K562 (cell line): ENCODE results near the gene BCAM. TPM values are rescaled to one million over a fixed set of nuclear protein-coding genes. Genes with fewer than 3 reads are reported as not detected.

ENCODE experiments used
- ATAC-seq: fragments of 200-7000 bp; cut with Tn5 transposase; 3 replicates; pipeline ENCODE4 v1.9.1; 2020; ENCODE audit warnings: moderate library complexity
- BruUV-seq: library from RNA; stranded (reverse); fragments of 400-500 nt; replicated peaks from 2 replicates; lab custom pipeline; 2021; lab: Mats Ljungman, UMichigan
- CTCF ChIA-PET: fragments of 300-600 bp; formaldehyde crosslinking; extraction: SDS; loops from one replicate; lab custom pipeline; 2021; ENCODE audit warnings: low intra/inter-chr PET ratio; lab: Yijun Ruan, JAX
- POLR2A ChIA-PET: fragments of 300-600, 350-650 bp; sonication (Branson Sonifier 250); formaldehyde crosslinking; extraction: SDS; loops from one replicate; lab custom pipeline; 2021; ENCODE audit warnings: antibody characterized with exemption, inconsistent platforms; lab: Yijun Ruan, JAX
- DNase-seq, 4 experiments: peaks; one replicate each; pipeline versions ENCODE4 v3.0.0 to v3.0.0-alpha.2; 2011 to 2018; ENCODE audit warnings: low spot score in 3 of 4, mixed read lengths in 3 of 4; ENCODE audit errors: extremely low read depth in 1 of 4
- FAIRE-seq: peaks from 2 replicates; lab custom pipeline; 2011; peaks lifted over from hg19 to GRCh38; lab: Jason Lieb, UNC
- H2AFZ ChIP-seq: 2 replicates; pipeline ENCODE4 v1.6.0; 2011; ENCODE audit warnings: low read depth, low read length, control low read depth, inconsistent platforms
- H3K27ac ChIP-seq: fragments of 200-600 bp; 3 replicates; pipeline ENCODE4 v1.8.0; 2011; ENCODE audit warnings: low read depth, mild to moderate bottlenecking, control low read depth, inconsistent platforms, low read length, moderate library complexity, mixed read lengths; ENCODE audit errors: extremely low read depth
- H3K27me3 ChIP-seq, 2 experiments: fragments of 300-600 bp in 1 of 2; 2 replicates in 1 of 2; 3 replicates in 1 of 2; pipeline versions ENCODE4 v1.6.0 to v1.8.0; 2011; ENCODE audit warnings: inconsistent platforms in 2 of 2, low read length in 2 of 2, mild to moderate bottlenecking in 1 of 2, mixed read lengths in 1 of 2, moderate library complexity in 1 of 2; ENCODE audit not compliant: control insufficient read depth in 2 of 2, insufficient read depth in 2 of 2
- H3K36me3 ChIP-seq: fragments of 300-600 bp; 3 replicates; pipeline ENCODE4 v1.8.0; 2011; ENCODE audit warnings: mild to moderate bottlenecking, low read length, inconsistent platforms; ENCODE audit not compliant: control insufficient read depth, insufficient read depth
- H3K4me1 ChIP-seq, 2 experiments: fragments of 200-600 bp in 1 of 2; replicated peaks in 1 of 2; 2 replicates in 1 of 2; 3 replicates in 1 of 2; pipeline versions ENCODE4 v1.5.1 to v1.8.0; 2011; ENCODE audit warnings: inconsistent platforms in 2 of 2, low read length in 2 of 2, mild to moderate bottlenecking in 1 of 2, mixed read lengths in 1 of 2, moderate library complexity in 1 of 2; ENCODE audit not compliant: control insufficient read depth in 2 of 2, insufficient read depth in 2 of 2
- H3K4me2 ChIP-seq: 2 replicates; pipeline ENCODE4 v1.6.1; 2011; ENCODE audit warnings: low read length, control low read depth, inconsistent platforms, mixed read lengths; ENCODE audit not compliant: insufficient read depth
- H3K4me3 ChIP-seq: fragments of 200-600 bp; sonication (generic), shearing (Covaris generic); 2 replicates; pipeline ENCODE4 v1.5.1; 2016; ENCODE audit warnings: control low read depth, inconsistent platforms
- H3K79me2 ChIP-seq: fragments of 200-600 bp; 3 replicates; pipeline ENCODE4 v1.8.0; 2011; ENCODE audit warnings: low read length, inconsistent platforms; ENCODE audit not compliant: control insufficient read depth, insufficient read depth
- H3K9ac ChIP-seq, 2 experiments: 2 replicates each; pipeline versions ENCODE4 v1.6.0 to v1.6.1; 2011; ENCODE audit warnings: low read depth in 2 of 2, low read length in 2 of 2, control low read depth in 1 of 2, inconsistent platforms in 1 of 2, mild to moderate bottlenecking in 1 of 2, mixed read lengths in 1 of 2; ENCODE audit not compliant: insufficient read depth in 1 of 2
- H3K9me1 ChIP-seq: one replicate; pipeline ENCODE4 v1.6.0; 2011; ENCODE audit warnings: inconsistent platforms, mild to moderate bottlenecking, low read length, moderate library complexity; ENCODE audit not compliant: control insufficient read depth, insufficient read depth
- H3K9me3 ChIP-seq: replicated peaks from 2 replicates; pipeline ENCODE4 v1.5.1; 2011; ENCODE audit warnings: low read depth, low read length, inconsistent platforms; ENCODE audit not compliant: control insufficient read depth, insufficient read depth
- H4K20me1 ChIP-seq: replicated peaks from 2 replicates; pipeline ENCODE4 v1.6.1; 2011; ENCODE audit warnings: low read length, inconsistent platforms, mixed read lengths; ENCODE audit not compliant: control insufficient read depth, insufficient read depth
- BRD9 ChIP-seq: fragments of 450-650 bp; IDR thresholded peaks from 2 replicates; pipeline ENCODE4 v1.6.1; 2018; ENCODE audit warnings: low read depth; ENCODE audit not compliant: partially characterized antibody
- GTF2A2 ChIP-seq: IDR thresholded peaks from 2 replicates; pipeline ENCODE4 v1.6.1; 2016; ENCODE audit warnings: mild to moderate bottlenecking, missing genetic modification characterization, missing compliant biosample characterization
- HNRNPL ChIP-seq: fragments of 200-400 bp; formaldehyde crosslinking; IDR thresholded peaks from 2 replicates; pipeline ENCODE4 v1.6.1; 2017; ENCODE audit warnings: low read depth, mild to moderate bottlenecking, low read length
- MEF2A ChIP-seq: IDR thresholded peaks from 2 replicates; pipeline ENCODE4 v1.6.1; 2011; ENCODE audit warnings: low read depth, mild to moderate bottlenecking, low read length, moderate library complexity; ENCODE audit not compliant: control insufficient read depth
- NEUROD1 ChIP-seq: fragments of 150-350 bp; IDR thresholded peaks from 2 replicates; pipeline ENCODE4 v1.6.1; 2014; ENCODE audit warnings: borderline replicate concordance, low read length, low read depth; ENCODE audit not compliant: partially characterized antibody
- NR2C2 ChIP-seq, 2 experiments: fragments of 200-800 bp in 1 of 2; sonication (Bioruptor generic) in 1 of 2; sonication (generic) in 1 of 2; formaldehyde crosslinking in 1 of 2; IDR thresholded peaks; 2 replicates each; pipeline versions ENCODE4 v1.6.1 to v1.8.0; 2016 to 2022; ENCODE audit warnings: mild to moderate bottlenecking in 1 of 2, missing compliant biosample characterization in 1 of 2, missing genetic modification characterization in 1 of 2, missing genetic modification reagents in 1 of 2
- ZBTB7A ChIP-seq: IDR thresholded peaks from 2 replicates; pipeline ENCODE4 v1.6.1; 2011; ENCODE audit warnings: low read depth, mild to moderate bottlenecking, low read length, moderate library complexity, borderline replicate concordance; ENCODE audit not compliant: control insufficient read depth
- ZNF133 ChIP-seq: fragments of 250-450 bp; sonication (Bioruptor Pico); IDR thresholded peaks from 2 replicates; pipeline ENCODE4 v1.4.0; 2020; ENCODE audit warnings: mild to moderate bottlenecking
- ZNF3 ChIP-seq: fragments of 250-450 bp; sonication (Bioruptor Pico); IDR thresholded peaks from 2 replicates; pipeline ENCODE4 v1.5.0; 2021; ENCODE audit warnings: mild to moderate bottlenecking, moderate library complexity
- ZSCAN32 ChIP-seq: fragments of 450-650 bp; formaldehyde crosslinking; IDR thresholded peaks from 2 replicates; pipeline ENCODE4 v1.4.0; 2020; ENCODE audit warnings: mild to moderate bottlenecking, moderate library complexity
- WGBS: fragments of 100-300 bp; shearing (Covaris generic); methylation state at CpG from one replicate; pipeline ENCODE4 v1.1.6; 2016; ENCODE audit warnings: low coverage, mixed read lengths; ENCODE audit not compliant: insufficient coverage; ENCODE audit errors: missing lambda C conversion rate; 5-methylcytosine and 5-hydroxymethylcytosine counted together
- in situ Hi-C: fragments of 300-500 bp; cut with MboI; formaldehyde crosslinking; loops from 4 replicates; pipeline ENCODE4 v1.15.0; 2018; ENCODE audit warnings: inconsistent platforms, mixed read lengths
- intact Hi-C: fragments of 100-400 bp; cut with micrococcal nuclease; formaldehyde crosslinking; loops from 2 replicates; pipeline ENCODE4 v1.14.2; 2022
- polyA plus RNA-seq, 8 experiments: library from polyadenylated mRNA; depleted of rRNA in 4 of 8; stranded (reverse) in 5 of 8; unstranded in 3 of 8; fragments of >200 nt; fragmentation: Nextera tagmentation in 2 of 8; fragmentation: Illumina TruSeq in 1 of 8; extraction: Ambion mirVana in 2 of 8; extraction: Trizol in 1 of 8; gene quantifications; 2 replicates each; pipeline versions ENCODE4 v1.2.1 to v1.2.3, GENCODE V29; 2011 to 2014; ENCODE audit warnings: inconsistent platforms in 1 of 8, missing spikeins in 1 of 8
- total RNA-seq, 7 experiments: library from RNA; depleted of rRNA in 6 of 7; stranded (reverse); fragments of >200 nt in 6 of 7; fragmentation: Illumina TruSeq in 2 of 7; extraction: Trizol in 2 of 7; gene quantifications; 2 replicates each; pipeline versions ENCODE4 v1.2.1 to v1.2.3, GENCODE V29; 2011 to 2021; ENCODE audit warnings: low replicate concordance in 1 of 7
- TF ChIP-seq, protein P1 (sequence below): IDR thresholded peaks from 2 replicates; pipeline ENCODE4 v1.6.1; 2012; ENCODE audit warnings: low read depth, low read length, improper control_type of control experiment, borderline replicate concordance
- TF ChIP-seq, protein P2 (sequence below): fragments of 450-650 bp; formaldehyde crosslinking; IDR thresholded peaks from 2 replicates; pipeline ENCODE4 v1.4.0; 2020; ENCODE audit warnings: mild to moderate bottlenecking, moderate library complexity

Gene BCAM
- total and polyA plus RNA-seq, 9 of the 15 experiments (the other 6 are each of a cell fraction or from before 2014, with no cell fraction given): 0.07 to 1.3 (median 0.33) TPM; not detected in 2

DNA sequence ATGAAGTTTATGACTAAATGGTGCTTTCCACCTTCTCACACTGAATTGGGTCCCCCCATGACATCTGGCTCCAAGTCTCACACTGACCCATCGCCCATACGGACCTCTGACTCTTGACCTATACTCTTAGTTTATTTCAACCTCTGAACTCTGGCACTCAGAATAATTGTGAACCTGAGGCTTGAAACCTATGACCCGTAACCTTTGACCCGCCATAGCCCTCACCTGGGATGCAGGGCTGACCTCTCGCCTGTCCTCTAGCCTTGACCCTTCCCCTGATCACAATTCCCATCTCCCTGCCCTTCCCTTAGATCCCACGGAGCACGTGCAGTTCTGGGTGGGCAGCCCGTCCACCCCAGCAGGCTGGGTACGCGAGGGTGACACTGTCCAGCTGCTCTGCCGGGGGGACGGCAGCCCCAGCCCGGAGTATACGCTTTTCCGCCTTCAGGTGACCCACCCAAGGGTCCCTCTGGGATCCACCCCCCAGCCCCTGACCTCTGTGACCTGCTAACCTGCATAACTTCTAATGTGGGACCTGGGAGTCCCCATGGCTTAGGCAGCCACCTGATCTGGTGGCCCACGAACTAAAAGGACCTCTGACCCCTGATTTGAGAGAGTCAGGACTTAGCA is 5.1 kb downstream of the BCAM start:
- Histone ChIP-seq H3K4me1 (peaks cover 0 to 30% of the 10 kb centered on the region in 2 experiments; a peak in 2 of 5 replicates), H2AFZ (no peak overlapping the region), H3K9me3 (no peaks in the 10 kb centered on the region), H4K20me1 (no peaks in the 10 kb centered on the region), H3K27me3 (peaks cover 4 to 9% of the 10 kb centered on the region in 2 experiments; a peak in 3 of 5 replicates), H3K9ac (no peak overlapping the region)
- no peak for FAIRE-seq
- intact Hi-C loops: no loop called here
- no peak for ATAC-seq
- no TSS peak for BruUV-seq
- TF ChIP-seq NR2C2 (CRISPR knock-in tag; IDR thresholded peaks at IDR 0.05): no peak
- TF ChIP-seq NR2C2 (tag; IDR thresholded peaks at IDR 0.05): peak; percentile 91
- no peak for TF ChIP-seq ZNF3
- TF ChIP-seq, all 486 proteins: peak for 1
- in situ Hi-C loops: no loop called here
- no peak overlapping the region for H3K4me2 ChIP-seq
- H3K27ac ChIP-seq: no peak overlapping the region
- H3K79me2 ChIP-seq: no peaks in the 10 kb centered on the region
- H3K4me3 ChIP-seq: no peak overlapping the region
- ChIA-PET CTCF (no interaction called here), POLR2A (no interaction called here)
- WGBS: 67% methylated on average over 16 of the region's 16 CpGs
- peak in 1 of 4 experiments; percentile 5 for DNase-seq
- H3K9me1 ChIP-seq: no peaks in the 10 kb centered on the region
- H3K36me3 ChIP-seq: no peaks in the 10 kb centered on the region

DNA sequence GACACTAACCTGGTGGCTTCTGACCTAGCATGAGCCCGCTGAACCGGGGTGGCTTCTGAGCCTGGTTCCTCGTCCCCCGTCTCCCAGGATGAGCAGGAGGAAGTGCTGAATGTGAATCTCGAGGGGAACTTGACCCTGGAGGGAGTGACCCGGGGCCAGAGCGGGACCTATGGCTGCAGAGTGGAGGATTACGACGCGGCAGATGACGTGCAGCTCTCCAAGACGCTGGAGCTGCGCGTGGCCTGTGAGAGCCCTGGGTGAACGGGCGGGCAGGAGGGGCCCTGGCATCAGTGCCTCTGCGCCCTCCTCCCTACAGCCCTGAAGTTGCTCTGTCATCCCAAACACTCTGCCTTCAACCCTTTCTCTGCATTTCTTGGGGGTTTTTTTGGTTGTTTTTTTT is 5.6 kb downstream of the BCAM start:
- Histone ChIP-seq H3K36me3 (no peaks in the 10 kb centered on the region), H2AFZ (no peak overlapping the region), H4K20me1 (no peaks in the 10 kb centered on the region), H3K27me3 (peaks cover 7 to 14% of the 10 kb centered on the region in 2 experiments; a peak in 3 of 5 replicates), H3K27ac (no peak overlapping the region), H3K9ac (no peak overlapping the region), H3K9me1 (no peaks in the 10 kb centered on the region), H3K4me1 (peaks cover 0 to 30% of the 10 kb centered on the region in 2 experiments; a peak in 2 of 5 replicates), H3K4me3 (no peak overlapping the region), H3K4me2 (no peak overlapping the region), H3K79me2 (no peaks in the 10 kb centered on the region), H3K9me3 (no peaks in the 10 kb centered on the region)
- ChIA-PET POLR2A (no interaction called here), CTCF (interaction anchor here (0.6 kb wide), 1 partner anchor 12 kb away, joined by 3 read pairs; no protein-coding TSS in a partner anchor)
- FAIRE-seq (no peak), ATAC-seq (no peak), DNase-seq (peak in 1 of 4 experiments; percentile 6)
- intact Hi-C loops (no loop called here), in situ Hi-C loops (no loop called here)
- 49% methylated on average over 16 of the region's 17 CpGs for WGBS
- BruUV-seq: no TSS peak
- TF ChIP-seq ZNF133 (CRISPR knock-in tag) (no peak), ZBTB7A (no peak), HNRNPL (no peak), MEF2A (no peak), GTF2A2 (tag) (no peak), BRD9 (no peak), NEUROD1 (no peak), ZSCAN32 (CRISPR knock-in tag) (no peak)
- TF ChIP-seq, protein P1, sequence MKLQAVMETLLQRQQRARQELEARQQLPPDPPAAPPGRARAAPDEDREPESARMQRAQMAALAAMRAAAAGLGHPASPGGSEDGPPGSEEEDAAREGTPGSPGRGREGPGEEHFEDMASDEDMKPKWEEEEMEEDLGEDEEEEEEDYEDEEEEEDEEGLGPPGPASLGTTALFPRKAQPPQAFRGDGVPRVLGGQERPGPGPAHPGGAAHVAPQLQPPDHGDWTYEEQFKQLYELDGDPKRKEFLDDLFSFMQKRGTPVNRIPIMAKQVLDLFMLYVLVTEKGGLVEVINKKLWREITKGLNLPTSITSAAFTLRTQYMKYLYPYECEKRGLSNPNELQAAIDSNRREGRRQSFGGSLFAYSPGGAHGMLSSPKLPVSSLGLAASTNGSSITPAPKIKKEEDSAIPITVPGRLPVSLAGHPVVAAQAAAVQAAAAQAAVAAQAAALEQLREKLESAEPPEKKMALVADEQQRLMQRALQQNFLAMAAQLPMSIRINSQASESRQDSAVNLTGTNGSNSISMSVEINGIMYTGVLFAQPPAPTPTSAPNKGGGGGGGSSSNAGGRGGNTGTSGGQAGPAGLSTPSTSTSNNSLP: no peak
- TF ChIP-seq, protein P2, sequence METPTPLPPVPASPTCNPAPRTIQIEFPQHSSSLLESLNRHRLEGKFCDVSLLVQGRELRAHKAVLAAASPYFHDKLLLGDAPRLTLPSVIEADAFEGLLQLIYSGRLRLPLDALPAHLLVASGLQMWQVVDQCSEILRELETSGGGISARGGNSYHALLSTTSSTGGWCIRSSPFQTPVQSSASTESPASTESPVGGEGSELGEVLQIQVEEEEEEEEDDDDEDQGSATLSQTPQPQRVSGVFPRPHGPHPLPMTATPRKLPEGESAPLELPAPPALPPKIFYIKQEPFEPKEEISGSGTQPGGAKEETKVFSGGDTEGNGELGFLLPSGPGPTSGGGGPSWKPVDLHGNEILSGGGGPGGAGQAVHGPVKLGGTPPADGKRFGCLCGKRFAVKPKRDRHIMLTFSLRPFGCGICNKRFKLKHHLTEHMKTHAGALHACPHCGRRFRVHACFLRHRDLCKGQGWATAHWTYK (CRISPR knock-in tag): no peak
